NCI-H2171 (cell line): ENCODE results near the gene SOCS3.

Experiments used
- DNase-seq: peaks from one replicate; lab custom pipeline; 2025; lab: John Stamatoyannopoulos, UW

SOCS3 gene

DNA sequence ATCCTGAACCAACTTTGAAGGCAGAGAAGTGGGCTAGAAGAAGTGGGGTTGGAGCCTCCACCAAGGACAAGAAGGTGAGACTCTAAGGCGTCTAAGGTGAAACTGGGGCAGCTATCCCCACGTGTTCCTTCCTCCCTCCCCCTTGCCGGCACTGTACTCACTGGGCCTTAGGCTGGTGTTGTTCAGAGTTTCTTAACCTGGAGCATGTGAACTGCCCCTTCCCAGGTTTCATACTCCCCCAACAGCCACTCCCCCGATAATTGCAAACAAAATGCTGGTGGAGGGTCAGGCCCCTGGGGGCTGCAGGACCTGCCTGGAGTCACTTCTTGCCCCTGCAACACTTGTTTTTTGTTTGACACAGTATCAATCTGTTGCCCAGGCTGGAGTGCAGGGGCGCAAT is 7.3 kb upstream of the SOCS3 start:
- DNase-seq: no peak

DNA sequence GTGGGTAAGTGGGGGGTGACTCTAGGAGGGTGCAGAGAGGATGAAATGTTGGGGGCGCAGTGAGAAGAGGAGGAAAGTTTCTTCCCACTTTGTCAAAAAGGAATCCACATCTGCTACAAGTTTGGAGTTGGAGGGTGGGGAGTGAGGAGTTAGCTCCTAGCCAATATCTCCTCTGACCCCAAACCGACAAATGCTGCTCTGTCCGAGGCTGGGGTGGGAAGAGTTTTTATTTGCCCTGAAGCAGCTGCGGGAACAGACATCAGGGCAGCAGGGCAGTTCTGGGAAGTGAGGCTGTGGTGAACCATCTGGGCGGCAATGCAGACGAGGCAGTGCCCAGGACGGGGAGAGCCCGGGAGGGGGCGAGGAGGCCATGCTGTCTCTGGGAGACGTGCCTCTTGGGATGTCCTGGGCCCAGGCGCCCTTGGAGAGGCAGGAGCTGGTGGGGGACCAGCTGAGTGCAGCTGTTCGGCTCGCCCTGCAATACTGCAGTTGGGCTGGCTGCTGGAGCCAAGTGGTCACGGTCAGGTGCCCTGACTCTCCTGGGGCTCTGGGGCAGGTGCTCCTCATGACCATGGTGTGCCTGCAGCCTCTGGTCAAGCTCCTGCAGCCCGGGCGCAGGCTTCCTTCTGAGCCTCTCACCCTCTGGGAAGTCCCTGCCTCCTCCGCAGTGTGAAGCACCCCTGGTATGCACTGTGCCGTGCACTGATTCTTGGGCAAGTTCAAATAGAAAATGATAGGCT is 6.4 kb upstream of the SOCS3 start:
- no peak for DNase-seq

DNA sequence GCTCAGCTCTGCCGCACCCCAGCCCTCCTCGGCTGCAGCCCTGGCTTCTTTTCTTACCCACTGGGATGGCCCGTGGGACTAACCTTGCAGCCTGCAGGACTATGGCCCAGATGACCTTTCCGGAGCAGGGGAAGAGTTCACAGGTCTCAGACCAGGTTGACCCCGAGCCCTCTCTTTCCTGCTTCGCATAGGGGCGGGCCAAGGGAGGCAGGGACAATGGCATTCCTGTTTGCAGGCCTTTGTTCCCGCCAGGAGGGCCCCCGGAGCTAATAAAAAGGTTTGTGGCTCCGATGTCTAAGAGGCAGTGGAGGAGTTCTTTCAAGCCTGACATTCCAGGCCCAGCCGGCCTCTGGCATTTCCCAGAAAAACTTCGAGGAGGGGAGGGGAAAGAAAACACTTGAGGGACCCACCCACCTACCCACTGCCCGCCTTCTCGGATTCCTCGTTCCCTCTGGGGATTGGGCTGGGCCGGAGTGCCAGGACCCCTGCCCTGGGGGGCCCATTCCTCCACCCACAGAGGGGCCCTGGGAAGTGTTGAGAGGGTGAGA is 5.8 kb upstream of the SOCS3 start:
- DNase-seq: no peak

DNA sequence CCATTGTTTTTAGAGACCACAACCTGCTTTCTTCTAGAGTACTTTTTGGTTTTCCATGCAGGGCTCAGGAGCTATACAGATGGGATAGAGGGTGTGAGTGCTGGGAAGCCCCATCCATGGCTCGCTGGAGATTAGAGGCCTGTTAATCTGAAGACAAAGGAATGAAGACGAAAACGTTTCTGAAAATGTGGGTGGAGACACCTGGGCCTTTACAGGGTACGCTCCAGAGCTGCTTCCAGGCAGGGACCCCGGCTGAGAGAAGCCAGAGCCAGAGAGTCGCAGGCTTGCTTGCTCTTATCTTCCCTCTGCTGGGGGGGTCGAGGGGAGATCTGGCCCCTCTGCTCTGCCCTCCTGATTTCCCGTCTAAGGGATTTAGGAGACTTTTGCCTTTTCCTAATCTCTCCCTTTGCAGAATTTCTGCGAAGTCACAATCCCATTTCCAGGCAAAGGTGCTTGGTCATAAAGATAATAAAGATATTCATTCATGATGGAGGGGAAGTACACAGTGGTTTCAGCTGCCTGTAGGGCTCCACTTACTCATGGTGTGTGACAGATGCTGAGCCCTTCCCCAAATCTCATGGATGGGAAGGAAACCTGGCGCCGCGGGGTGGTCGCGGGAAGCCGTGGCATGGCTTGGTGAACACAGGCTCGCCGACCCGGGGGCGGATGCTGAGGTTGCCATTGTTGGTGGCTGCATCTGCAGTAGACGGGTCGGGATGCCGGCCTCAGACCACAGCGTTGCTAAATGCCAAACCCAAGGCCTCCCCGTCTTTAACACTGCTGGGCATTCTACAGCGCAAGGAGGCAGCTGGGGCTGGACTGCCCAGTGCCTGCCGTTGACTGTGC is 4.8 kb upstream of the SOCS3 start:
- DNase-seq: no peak

DNA sequence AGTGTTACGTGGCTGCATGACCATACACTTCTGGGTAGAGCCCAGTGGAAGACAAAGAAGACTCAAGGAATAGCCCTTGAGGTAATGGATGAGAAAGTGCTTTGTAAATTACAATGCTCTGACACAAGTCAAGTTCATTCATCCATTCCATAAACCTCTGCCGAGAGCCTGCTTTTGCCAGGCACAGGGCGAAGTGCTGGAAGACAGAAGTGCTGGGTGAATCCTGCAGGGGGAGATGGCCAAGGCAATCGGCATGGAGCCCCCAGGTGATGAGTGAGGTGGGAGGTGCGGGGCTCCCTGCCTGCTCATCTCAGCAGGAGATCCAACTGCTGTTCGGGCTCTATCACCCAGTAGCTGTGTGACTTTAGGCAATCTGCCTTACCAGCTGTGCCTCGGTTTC is 2.8 kb upstream of the SOCS3 start:
- DNase-seq: no peak

DNA sequence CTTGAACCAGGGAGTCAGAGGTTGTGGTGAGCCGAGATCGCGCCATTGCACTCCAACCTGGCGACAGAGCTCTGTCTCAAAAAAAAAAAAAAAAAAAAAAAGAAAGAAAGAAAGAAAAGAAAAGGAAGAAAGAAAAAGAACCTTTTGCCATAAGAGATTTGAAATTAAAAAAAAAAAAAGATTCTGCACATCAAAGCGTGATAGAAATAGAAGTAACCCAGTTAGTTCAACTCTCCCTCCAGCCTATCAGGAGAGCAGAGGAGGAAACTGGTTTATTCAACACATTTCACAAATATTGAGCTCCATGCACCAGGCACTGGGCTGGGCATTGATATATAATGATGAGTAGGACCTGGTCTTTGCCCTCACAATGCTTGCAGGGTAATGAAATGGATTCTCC is 2.4 kb upstream of the SOCS3 start:
- DNase-seq: no peak

DNA sequence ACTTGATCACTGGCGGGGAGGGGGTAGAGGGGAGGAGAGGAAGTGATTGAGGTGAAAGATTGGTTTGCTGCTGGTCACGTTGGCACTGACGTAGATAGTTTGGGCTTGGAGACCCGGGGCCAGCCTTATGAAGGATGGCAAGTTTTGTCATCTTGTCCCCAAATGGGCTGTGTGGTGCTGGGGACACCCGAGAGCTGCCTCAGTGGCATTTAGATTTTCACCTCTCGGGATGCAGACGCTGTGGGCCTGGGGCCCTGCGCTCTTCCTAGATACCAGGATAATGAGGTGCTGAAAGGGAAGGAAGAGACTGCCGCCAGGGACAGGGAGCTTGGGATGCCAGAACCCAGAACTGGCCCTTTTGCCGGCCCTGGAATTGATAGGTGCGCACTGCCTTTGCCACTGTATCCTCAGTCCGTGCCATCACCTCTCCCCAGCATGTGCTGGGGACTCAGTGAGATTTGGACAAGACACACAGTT is 1.4 kb upstream of the SOCS3 start:
- DNase-seq: no peak

DNA sequence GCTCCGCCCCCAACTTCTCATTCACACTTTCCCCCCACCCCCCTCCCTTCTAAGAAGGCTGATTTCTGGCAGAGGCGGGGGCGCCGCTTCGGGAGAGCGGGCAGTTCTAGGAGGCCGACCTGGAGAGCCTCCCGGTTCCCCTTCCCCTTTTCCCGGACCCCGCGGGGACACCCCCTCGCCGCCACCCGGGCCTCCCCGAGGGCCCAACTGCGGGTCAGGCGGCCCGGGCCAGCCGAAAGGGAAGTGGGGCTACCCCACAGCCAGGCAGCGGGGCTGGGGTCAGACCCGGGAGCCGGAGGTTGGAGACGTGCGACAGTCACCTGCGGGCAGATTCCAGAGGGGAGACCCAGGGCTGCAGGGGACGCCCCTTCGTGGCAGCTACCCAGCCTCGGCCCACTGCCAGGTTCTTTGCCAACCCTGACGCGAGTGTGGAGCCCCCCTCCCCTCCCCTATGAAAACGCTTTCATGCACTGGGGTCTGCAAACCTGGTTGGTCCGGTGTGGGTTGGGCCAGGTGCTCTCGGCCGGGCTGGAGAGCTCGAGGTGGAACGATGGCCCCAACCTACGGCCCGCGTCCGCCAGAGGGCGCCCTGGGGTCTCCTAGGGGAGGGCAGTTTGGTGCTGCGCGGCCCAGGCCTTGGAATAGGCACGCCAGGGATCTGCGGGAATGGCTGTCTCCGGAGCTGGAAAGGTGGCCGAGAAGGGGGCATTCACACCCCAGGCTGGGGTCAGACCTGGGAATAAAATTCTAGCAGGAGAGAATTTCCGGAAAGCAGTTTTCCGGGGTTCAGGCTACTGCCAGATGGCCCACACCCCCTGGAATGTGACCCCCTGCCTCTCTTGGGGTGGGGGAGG is 721 bp upstream of the SOCS3 start:
- peak; percentile 80 for DNase-seq

DNA sequence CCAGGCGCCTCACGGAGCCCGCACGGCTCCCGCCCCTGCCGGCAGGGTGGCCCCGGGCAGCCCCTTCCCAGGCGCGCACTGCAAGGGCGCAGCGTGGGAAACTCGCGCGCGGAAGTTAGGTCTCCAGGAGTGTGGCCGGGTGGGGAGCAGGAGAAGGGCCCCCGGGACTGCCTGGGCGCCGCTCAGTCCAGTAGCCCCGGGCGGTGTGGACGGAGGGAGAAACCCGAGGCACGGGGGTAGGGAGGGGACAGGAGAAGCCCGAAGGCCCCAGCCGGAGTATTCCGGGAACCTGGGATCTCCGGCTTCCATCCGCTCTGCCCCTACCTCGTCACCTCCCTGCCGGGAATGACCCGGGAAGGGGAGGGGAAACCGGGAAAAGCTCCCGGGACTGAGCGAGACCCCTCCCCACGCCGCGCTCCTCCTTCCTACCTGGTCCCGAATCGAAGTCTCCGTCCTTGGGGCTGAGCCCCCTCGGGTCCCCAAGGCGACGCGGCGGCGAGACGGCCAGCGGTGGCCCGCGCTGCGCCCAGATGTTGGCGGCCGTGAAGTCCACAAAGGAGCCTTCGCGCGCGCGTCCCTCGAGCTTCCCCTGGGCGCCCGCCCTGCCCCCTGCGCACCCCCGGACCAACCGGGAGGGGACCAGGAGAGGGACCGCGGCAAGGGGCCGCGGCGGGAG is 418 bp downstream of the SOCS3 start:
- no peak for DNase-seq

DNA sequence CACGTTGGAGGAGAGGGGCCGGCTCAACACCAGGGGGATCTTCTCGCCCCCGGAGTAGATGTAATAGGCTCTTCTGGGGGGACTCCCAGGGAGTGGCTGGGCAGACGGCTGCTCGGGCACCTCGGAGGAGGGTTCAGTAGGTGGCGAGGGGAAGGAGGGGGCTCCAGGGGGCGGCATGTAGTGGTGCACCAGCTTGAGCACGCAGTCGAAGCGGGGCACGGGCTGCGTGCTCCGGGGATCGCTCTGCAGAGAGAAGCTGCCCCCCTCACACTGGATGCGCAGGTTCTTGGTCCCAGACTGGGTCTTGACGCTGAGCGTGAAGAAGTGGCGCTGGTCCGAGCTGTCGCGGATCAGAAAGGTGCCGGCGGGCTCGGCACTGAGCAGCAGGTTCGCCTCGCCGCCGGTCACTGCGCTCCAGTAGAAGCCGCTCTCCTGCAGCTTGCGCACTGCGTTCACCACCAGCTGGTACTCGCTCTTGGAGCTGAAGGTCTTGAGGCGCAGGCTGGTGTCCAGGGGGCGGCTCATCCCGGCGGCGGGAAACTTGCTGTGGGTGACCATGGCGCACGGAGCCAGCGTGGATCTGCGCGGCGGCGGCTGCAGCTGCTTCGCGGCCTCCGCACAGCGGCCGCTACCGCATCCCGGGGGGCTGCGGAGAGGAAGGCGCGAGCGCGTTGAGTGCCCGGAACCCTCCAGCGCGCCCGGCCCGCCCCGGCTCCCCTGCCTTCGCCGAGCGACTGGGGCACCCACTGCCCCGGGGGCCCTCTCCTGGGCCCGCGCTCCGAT is 1.1 kb downstream of the SOCS3 start:
- DNase-seq: no peak

DNA sequence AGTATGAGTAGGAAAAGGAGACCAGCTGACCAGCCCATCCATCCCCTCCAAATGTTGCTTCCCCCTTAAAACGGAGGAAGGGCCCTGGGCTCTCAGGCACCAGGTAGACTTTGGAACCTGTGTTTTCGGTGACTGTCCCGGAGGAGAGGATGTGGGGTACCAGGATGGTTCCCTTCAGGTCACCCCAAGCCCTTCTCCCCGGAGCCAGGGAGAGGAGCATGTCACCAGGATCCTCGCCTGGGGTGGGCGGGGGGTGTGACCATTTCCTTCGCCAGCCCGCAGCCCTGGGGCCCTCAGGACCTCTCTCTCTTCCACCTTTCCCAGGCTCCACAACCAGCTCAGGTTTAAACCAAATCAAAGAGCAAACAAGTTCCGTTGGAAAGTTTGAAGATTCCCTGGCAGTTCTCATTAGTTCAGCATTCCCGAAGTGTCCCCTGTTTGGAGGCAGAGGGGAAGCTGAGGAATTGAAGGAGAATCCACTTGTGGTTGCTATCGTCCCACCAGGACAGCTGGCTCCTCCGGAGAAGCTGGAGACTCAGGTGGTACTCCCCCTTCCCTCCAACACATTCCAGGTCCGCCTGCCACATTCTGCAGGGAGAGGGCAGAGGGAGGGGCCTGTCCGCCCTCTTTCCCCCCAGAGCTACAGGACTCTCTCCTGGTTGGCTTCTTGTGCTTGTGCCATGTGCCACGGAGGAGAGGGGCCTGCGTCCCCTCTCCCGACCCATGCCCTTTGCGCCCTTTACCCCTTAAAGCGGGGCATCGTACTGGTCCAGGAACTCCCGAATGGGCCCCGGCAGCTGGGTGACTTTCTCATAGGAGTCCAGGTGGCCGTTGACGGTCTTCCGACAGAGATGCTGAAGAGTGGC is 2.0 kb downstream of the SOCS3 start:
- no peak for DNase-seq

DNA sequence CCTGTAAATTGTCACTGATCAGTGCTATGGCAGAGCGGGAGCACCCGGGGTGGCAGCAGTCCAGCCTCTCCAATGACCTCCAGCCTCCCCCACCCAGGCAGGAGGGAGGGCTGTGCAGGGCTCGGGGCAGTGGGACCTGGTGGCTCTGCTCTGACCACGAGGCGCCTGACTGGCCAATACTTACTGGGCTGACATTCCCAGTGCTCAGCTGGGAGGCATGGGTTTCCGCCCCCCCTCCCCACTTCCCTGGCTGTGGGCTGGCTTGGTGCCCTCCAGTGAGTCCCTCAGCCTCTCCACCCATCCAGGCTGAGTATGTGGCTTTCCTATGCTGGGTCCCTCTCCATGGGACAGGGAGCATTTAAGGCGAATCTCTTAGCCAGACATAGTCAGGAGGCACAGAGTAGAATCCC is 2.7 kb downstream of the SOCS3 start:
- DNase-seq: no peak

DNA sequence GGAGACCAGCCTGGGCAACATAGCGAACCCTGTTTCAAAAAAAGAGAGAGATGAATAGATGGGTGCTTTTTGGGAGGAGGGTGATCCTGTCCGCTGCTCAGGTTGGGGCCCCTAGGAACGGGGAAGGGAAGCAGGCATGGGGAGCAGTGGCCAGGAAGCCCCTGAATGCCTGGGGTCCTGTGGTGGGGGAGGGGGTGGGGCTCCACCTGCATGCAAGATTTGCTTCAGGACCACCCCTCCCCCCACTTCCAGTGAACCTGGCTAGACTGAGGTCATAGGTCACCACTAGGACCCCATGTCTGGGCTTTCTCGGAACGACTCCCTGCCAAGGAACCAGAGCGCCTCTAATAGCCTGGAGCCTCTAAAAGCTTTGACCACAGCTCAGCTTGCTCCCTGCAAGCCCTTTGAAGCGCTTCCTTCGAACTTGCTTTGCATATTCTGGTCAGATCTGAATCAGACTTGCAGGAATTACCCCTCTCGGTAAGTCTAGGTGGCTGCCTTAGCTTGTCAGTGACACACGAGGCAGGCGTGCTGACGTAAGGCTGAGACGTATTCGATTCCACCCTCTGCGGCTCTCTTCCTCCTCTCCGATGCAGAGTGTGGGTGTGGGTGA is 3.7 kb downstream of the SOCS3 start:
- DNase-seq: no peak

DNA sequence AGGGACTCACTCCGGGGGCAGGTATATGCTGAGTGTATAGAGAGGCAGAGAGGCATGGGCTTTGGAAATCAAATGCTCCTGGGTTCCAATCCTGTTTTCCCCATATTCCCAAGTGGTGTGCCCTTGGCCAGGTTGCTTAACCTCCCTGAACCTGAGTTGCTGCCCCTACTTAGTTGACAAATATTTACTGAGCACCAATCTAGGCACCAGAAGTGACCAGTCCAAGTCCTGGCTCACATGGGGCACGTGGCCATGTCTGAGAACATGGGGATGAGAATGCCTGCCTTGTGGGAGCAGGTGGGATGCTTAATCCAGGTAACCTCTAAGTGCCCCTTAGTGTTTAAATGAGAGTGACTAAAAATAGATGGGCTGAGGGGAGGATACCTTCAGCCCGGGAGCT is 4.2 kb downstream of the SOCS3 start:
- no peak for DNase-seq

DNA sequence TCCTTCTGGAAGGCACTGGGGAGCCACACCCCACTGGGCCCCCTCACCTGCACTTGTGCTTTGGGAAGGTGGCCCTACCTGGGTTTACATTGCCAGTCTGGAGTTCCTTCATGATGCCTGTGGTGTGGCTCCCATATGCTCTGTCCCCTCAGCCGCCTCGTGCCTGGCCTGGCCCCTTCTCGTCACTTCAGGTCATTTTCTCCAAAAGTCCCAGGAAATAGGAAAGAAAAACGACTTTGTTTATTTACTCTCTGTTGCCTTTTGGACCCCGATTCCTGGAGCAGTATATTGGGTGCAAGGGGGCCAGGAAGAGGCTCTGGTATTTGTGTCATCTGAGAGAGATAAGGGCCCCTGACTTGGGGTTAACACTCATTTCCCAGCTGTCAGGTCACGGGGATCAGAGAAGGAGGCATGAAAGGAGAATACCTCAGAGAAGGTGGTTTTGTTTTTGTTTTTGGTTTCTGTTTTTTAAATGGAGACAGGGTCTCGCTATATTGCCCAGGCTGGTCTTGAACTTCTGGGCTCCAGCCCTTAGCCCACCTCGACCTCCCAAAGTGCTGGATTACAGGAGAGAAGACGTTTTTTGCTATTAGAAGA is 4.7 kb downstream of the SOCS3 start:
- DNase-seq: no peak

DNA sequence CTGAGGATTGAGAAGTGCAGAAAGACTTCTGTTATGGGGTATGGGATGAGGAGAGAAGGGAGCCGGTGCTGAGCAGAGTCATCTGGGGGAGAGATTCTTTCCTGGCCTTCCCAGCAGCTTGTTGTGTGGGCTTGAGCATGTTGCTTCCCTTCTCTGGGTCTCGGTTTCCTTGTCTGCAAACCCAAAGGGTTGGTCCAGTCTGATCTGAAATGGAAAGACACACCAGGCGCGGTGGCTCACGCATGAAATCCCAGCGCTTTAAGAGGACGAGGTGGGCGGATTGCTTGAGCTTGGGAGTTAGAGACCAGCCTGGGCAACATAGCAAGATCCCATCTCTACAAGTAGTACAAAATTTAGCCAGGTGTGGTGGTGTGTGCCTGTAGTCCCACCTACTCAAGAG is 6.0 kb downstream of the SOCS3 start:
- no peak for DNase-seq

DNA sequence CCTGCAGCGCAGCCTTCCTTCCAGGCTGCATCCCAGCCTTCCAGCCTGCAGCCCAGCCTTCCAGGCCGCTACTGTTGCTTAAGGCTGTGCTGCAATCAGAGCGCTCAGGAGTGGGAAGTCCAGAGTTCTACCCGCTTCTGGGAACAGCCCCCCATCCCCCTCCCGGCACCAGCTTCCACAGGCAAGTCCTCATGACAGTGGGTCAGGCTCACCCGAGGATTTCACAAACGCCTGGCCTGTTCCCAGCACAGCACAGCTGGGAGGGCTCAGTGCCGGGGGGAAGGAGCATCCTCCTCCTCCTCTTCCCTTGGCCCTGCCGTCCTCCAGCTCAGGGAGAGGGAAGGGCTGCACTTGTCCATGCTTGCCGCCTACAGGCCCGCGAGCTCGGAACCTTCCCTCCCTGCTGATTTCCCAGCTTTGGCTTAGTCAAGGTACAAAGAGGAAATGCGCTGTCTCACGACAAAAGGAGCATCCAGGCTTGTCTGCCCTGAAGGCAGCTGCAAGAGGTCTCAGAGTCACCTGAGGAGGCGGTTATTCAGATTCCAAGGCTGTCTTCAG is 8.3 kb downstream of the SOCS3 start:
- DNase-seq: no peak

DNA sequence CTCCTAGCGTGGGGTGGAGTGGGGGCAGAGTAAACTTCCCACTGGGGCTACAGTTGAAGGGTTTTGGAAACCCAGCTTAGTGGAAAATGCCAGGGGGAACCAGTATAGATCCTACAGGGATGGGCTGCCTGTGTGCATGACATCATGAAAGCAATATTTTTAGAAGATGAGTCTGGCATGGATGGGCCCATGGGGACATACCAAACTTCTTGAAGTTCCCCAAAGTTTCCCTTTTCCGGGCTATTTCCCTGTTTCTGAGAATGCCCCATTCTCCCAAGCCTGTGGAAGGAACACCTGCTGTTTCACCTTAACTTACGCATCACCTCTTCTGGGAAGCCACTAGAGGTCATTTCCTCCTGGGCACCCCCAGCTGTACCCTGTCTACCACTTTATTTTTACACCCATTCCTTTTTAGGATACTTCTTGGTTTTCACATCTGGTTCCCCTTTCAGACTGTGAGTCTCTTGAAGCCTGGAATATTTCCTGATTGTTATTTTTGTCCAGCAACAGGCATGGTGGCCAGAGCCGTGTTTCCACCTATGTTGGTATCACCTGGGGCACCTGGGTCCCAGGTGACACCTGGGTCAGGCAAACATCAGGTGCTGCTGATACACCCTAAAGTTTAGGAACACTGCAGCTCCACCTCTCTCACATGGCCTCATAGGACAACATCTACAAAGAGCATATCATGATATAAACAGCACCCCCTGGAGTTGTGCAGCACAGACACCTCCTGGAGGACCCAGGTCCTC is 9.8 kb downstream of the SOCS3 start:
- DNase-seq: no peak
